LNCaP clone FGC (cell line): ENCODE results near the gene SOX14.

ENCODE experiments used
- DNase-seq: peaks from one replicate; pipeline ENCODE4 v3.0.0-alpha.2; 2011; ENCODE audit warnings: low read depth
- H3K4me3 ChIP-seq: 2 replicates; pipeline ENCODE4 v1.5.1; 2011; ENCODE audit warnings: mild to moderate bottlenecking, low read depth, low read length, control low read depth
- TF ChIP-seq, protein P1 (sequence below): IDR thresholded peaks from 2 replicates; pipeline ENCODE4 v1.5.1; 2012; ENCODE audit warnings: mild to moderate bottlenecking; ENCODE audit not compliant: control insufficient read depth, insufficient read depth; ENCODE audit errors: extremely low read depth

SOX14 gene

DNA sequence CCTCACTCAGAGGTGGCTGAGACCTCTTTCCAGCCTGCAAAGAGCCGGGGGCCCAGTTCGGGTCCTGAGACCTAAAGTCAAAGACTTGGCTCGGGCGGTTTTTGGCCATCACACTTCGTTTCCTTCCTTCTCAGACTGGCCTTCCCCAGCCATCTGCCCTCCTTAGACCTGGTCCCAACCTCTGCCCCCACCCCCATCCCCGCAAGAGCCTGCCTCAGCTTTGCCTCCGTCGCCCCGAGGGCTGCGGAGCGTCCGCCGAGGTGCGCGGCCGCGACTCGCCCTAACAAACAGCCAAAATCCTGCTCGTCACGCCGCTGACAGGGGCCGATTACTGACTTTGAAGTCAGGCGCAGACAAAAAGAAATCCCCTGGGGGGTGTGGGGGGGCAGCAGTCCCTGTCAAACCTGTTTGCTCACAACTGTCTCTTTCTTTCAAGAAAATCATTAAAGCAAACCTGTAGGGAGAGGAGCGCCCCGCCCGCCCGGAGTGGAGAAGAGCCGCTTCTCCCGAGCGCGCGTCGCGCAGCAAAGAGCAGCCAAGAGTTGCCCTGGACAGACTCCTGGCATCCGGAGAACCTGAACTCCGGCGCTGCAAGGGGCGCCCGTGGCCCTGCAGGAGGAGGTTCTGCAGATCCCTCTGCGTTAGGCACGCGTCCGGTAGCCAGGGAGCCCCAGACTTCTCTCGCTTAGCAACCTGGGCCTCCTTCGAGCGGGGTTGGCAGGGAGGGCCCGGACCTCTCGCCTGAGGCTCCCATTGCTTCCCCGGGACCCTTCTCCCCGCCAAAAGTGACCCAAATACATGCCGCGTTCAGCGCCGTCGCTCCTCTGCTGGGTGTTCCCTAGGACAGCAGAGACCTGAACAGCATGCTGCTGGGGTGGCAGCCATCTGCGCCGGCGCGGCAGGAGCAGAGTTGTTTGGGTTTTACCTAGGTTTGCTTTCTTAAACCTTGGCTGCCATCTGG lies 4.5 kb downstream of the SOX14 start:
- DNase-seq = no peak
- TF ChIP-seq, protein P1, sequence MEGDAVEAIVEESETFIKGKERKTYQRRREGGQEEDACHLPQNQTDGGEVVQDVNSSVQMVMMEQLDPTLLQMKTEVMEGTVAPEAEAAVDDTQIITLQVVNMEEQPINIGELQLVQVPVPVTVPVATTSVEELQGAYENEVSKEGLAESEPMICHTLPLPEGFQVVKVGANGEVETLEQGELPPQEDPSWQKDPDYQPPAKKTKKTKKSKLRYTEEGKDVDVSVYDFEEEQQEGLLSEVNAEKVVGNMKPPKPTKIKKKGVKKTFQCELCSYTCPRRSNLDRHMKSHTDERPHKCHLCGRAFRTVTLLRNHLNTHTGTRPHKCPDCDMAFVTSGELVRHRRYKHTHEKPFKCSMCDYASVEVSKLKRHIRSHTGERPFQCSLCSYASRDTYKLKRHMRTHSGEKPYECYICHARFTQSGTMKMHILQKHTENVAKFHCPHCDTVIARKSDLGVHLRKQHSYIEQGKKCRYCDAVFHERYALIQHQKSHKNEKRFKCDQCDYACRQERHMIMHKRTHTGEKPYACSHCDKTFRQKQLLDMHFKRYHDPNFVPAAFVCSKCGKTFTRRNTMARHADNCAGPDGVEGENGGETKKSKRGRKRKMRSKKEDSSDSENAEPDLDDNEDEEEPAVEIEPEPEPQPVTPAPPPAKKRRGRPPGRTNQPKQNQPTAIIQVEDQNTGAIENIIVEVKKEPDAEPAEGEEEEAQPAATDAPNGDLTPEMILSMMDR = no peak
- H3K4me3 ChIP-seq = no peak overlapping the region

DNA sequence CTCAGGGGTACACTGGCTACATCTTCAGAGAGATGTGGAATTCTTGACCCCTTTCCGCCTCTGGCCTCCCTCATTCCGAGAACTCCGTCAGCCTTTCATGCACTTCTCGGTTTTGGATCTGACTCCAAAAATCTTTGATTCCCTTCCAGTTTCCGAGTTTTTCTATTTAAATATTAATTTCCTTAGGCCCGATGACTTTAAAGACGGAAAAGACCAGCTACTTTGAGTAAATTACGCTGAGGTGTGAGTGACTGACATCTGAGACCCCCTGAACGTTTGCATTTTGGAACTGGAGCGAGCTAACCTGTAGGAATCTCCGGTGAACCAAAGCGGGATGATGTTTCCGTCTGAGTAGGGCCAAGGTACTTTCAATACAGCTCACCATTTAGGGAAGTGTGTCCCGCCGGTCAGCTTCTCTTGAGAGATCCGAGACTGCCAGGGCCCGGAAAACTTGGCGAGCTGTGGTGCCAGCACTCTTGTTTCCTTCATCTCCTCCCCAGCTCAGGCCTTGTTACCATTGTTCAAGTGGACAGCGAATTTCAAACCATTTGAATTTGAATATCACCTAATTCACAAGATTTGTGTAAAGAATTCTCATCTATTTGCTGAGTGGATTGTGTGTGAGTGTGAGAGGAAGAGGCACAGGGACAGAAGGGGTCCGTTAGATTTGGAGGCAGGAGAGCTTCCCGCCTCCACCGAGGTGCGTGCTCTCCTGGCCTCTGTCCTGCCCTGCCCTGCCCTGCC lies 5.4 kb downstream of the SOX14 start:
- no peak for DNase-seq
- no peak overlapping the region for H3K4me3 ChIP-seq
- TF ChIP-seq, protein P1 = no peak

DNA sequence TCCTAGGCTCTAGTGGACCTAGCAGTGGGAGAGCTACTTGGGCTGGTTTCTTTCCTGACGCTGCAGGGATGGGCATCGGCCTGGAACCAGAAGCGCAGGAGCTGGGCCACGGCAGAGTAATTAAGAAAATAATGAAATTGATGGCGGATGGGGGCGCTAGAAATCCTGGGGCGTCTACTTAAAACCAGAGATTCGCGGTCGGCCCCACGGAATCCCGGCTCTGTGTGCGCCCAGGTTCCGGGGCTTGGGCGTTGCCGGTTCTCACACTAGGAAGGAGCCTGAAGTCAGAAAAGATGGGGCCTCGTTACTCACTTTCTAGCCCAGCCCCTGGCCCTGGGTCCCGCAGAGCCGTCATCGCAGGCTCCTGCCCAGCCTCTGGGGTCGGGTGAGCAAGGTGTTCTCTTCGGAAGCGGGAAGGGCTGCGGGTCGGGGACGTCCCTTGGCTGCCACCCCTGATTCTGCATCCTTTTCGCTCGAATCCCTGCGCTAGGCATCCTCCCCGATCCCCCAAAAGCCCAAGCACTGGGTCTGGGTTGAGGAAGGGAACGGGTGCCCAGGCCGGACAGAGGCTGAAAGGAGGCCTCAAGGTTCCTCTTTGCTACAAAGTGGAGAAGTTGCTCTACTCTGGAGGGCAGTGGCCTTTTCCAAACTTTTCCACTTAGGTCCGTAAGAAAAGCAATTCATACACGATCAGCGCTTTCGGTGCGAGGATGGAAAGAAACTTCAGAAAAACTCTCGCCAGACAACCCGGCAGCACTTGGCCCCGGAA lies 6.1 kb downstream of the SOX14 start:
- H3K4me3 ChIP-seq = no peak overlapping the region
- DNase-seq = no peak
- TF ChIP-seq, protein P1 = no peak

DNA sequence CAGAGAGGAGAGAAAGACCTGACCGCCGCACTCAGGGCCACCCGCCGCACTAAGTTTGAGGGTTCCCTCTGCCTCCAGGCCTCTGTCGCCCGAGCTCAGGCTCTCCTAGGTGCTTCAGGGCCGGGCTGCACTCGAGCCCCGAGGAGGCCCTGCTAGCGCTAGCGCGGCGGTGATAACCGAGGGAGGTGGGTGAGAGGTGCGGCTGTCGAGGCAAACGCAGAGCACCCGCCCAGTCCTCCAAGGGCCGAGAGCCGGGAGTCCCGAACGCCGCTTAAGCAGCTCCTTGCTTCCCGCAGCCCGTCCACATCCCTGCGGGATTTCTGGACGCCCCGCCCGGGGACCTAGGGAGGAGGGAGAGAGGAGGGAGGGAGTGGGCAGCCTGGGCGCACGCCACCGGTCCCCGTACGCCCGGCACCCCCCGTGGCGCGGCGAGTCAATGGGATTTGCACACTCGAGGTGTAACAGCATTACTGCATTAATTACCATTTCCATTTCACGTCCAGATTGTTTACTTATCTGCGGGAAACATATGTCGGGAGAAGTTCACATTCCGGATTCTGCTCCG lies 6.8 kb downstream of the SOX14 start:
- H3K4me3 ChIP-seq = no peak overlapping the region
- no peak for DNase-seq
- TF ChIP-seq, protein P1 = no peak

DNA sequence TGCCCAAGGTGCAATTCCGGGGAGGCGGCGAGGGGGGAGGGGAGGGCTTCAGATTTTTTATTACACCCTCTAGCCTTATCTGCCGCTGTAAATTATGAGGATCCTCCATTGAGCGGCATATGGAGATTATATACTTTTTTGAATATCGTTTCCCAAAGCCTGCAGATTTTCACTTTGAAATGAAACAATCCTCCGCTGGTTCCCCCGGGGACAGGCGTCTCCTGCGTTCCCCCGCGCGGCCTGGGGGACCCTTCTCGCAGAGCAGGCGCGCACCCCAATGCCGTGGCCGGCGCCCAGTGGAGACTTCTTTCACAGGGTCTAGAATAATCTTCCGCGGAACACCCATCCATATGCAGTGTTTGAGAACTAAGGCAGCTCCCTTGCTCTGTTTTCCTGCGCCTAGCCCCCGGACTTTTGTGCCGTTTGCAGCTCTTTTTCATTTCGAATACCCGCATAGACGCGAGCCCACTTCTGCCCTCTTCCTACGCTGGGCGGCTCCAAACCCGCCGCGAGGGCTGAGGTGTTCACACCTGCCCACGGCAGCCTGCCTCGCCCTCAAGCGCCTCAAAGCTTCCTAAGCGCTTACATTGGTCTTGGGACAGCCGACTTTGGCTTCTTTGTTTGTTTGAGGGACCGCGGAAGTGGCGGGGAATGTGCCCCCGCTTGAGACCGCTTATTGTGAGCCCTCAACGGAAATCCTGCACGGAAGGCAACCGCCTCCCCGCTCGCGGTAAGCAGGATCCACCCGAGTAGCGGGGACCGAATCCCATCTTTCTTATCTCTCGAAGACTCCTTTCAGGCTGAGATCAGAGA lies 7.5 kb downstream of the SOX14 start:
- no peak for DNase-seq
- no peak overlapping the region for H3K4me3 ChIP-seq
- TF ChIP-seq, protein P1 = no peak
